HL-60 (cell line): ENCODE results near the gene CD37.
"Not testable (repeated sequence)": the region's sequence is repeated elsewhere in the genome, so short reads cannot be mapped to it uniquely, and the experiment has no call there.

Experiments used
- CTCF ChIP-seq: IDR thresholded peaks from one replicate; pipeline ENCODE4 v1.5.1; 2011; ENCODE audit warnings: low read length, control low read depth, inconsistent platforms; ENCODE audit not compliant: insufficient read depth
- GABPA ChIP-seq: IDR thresholded peaks from 2 replicates; pipeline ENCODE4 v1.6.1; 2012; ENCODE audit warnings: low read depth
- POLR2AphosphoS5 ChIP-seq: IDR thresholded peaks from 2 replicates; pipeline ENCODE4 v1.6.1; 2012; ENCODE audit warnings: low read depth
- REST ChIP-seq: IDR thresholded peaks from 2 replicates; pipeline ENCODE4 v1.6.1; 2012; ENCODE audit warnings: low read depth; ENCODE audit not compliant: insufficient replicate concordance
- SPI1 ChIP-seq: IDR thresholded peaks from 2 replicates; pipeline ENCODE4 v1.6.1; 2012; ENCODE audit warnings: low read depth, mild to moderate bottlenecking, borderline replicate concordance

DNA sequence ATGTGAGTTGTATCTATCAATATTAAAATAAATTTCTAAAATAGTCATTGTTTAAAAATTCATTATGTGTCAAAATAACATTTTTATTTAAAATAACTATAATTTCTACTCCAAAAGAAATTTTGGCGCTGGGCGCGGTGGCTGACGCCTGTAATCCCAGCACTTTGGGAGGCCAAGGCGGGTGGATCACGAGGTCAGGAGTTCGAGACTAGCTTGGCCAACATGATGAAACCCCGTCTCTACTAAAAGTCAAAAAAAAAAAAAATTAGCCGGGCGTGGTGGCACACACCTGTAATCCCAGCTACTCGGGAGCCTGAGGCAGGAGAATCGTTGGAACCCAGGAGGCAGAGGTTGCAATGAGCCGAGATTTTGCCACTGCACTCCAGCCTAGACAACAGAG lies 9.4 kb upstream of the CD37 start:
- not testable (repeated sequence) for TF ChIP-seq CTCF, POLR2AphosphoS5, REST, GABPA, SPI1
